ENCODE measurements around the gene BICDL1.

DNA sequence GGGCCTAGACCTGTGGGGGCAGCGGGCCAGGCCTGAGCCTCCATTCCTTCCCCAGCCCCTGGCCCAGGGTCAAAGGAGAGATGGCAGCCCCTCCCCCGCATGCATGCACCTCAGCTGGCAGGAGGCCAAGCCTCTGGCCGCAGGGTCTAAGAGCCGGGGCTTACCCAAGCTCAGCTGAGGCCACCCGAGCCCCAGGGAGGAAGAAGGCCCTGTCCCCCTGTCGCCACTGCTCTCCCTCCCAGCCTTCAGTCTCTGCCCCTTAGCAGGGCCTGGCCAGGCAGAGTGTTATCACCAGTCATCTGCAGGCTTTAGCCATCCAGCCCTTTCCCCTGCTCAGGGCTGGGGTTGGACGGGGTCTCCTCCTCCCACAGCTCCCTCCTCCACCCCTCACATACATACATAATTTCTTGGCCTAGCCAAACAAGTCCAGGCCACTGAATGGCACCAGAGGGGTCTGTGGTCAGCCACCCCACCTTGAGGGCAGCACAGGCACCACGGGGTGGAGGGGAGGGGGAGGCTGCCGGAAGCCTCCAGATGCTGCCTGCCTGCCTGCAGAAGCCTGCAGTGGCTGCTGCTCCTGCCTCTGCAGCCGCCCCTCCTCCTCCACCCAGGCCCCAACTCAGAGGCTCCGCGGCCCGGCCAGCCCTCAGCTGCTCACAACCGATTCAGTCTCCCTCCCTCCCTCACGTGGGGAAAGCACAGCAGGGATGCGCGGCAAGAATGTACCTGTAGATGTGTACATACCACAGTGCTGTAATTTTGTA lies 104.7 kb downstream of the BICDL1 start:
- TF ChIP-seq POLR2A (IDR thresholded peaks at IDR 0.05) = no peak
- TF ChIP-seq, protein P1, sequence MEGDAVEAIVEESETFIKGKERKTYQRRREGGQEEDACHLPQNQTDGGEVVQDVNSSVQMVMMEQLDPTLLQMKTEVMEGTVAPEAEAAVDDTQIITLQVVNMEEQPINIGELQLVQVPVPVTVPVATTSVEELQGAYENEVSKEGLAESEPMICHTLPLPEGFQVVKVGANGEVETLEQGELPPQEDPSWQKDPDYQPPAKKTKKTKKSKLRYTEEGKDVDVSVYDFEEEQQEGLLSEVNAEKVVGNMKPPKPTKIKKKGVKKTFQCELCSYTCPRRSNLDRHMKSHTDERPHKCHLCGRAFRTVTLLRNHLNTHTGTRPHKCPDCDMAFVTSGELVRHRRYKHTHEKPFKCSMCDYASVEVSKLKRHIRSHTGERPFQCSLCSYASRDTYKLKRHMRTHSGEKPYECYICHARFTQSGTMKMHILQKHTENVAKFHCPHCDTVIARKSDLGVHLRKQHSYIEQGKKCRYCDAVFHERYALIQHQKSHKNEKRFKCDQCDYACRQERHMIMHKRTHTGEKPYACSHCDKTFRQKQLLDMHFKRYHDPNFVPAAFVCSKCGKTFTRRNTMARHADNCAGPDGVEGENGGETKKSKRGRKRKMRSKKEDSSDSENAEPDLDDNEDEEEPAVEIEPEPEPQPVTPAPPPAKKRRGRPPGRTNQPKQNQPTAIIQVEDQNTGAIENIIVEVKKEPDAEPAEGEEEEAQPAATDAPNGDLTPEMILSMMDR (IDR thresholded peaks at IDR 0.05) = no peak

All from testis (tissue), 2 donors.